Endothelial cell of umbilical vein (primary cell): ENCODE results near the gene DNAH10. TPM values are rescaled to one million over a fixed set of nuclear protein-coding genes. Genes with fewer than 3 reads are reported as not detected.

ENCODE experiments used
- BruUV-seq: library from RNA; stranded (reverse); fragments of 400-500 nt; replicated peaks from 2 replicates; lab custom pipeline; 2021; lab: Mats Ljungman, UMichigan
- CTCF ChIA-PET: fragments of 300-600, 350-600 bp; sonication (Branson Sonifier 250); formaldehyde crosslinking; loops from one replicate; lab custom pipeline; 2021; ENCODE audit warnings: antibody characterized with exemption, inconsistent platforms; lab: Charles Lee
- POLR2A ChIA-PET: fragments of 300-600, 350-600 bp; sonication (Branson Sonifier 250); formaldehyde crosslinking; loops from one replicate; lab custom pipeline; 2021; ENCODE audit warnings: antibody characterized with exemption, inconsistent platforms; lab: Charles Lee
- DNase-seq: peaks from one replicate; pipeline ENCODE4 v3.0.0-alpha.2; 2011; ENCODE audit warnings: low read depth, low spot score
- FAIRE-seq: peaks from 2 replicates; lab custom pipeline; 2011; peaks lifted over from hg19 to GRCh38; lab: Jason Lieb, UNC
- H2AFZ ChIP-seq: 2 replicates; pipeline ENCODE4 v1.6.0; 2012; ENCODE audit warnings: low read depth, low read length, control low read depth, inconsistent platforms
- H3K27ac ChIP-seq: 2 replicates; pipeline ENCODE4 v1.5.1; 2011; ENCODE audit warnings: low read depth, mild to moderate bottlenecking, control low read depth, low read length, moderate library complexity; ENCODE audit not compliant: insufficient read depth
- H3K27me3 ChIP-seq, 2 experiments: 2 replicates each; pipeline versions ENCODE4 v1.6.0 to v1.6.1; 2011; ENCODE audit warnings: low read length in 2 of 2, mixed read lengths in 1 of 2; ENCODE audit not compliant: control insufficient read depth in 2 of 2, insufficient read depth in 2 of 2
- H3K36me3 ChIP-seq, 2 experiments: 2 replicates in 1 of 2; 3 replicates in 1 of 2; pipeline ENCODE4 v1.5.1; 2011; ENCODE audit warnings: low read length in 2 of 2, mild to moderate bottlenecking in 1 of 2, moderate library complexity in 1 of 2; ENCODE audit not compliant: control insufficient read depth in 2 of 2, insufficient read depth in 2 of 2; ENCODE audit errors: extremely low read depth in 1 of 2
- H3K4me1 ChIP-seq: 3 replicates; pipeline ENCODE4 v1.5.1; 2011; ENCODE audit warnings: mild to moderate bottlenecking, low read length; ENCODE audit not compliant: control insufficient read depth, insufficient read depth; ENCODE audit errors: extremely low read depth
- H3K4me2 ChIP-seq: 2 replicates; pipeline ENCODE4 v1.6.1; 2011; ENCODE audit warnings: low read length, control low read depth, mixed read lengths; ENCODE audit not compliant: insufficient read depth
- H3K4me3 ChIP-seq, 3 experiments: fragments of 200-600 bp in 1 of 3; sonication (generic), shearing (Covaris generic) in 1 of 3; replicated peaks in 1 of 3; 2 replicates each; pipeline ENCODE4 v1.5.1; 2011 to 2016; ENCODE audit warnings: control low read depth in 3 of 3, low read length in 3 of 3, mild to moderate bottlenecking in 2 of 3, inconsistent platforms in 1 of 3, low read depth in 1 of 3, moderate library complexity in 1 of 3; ENCODE audit not compliant: insufficient read depth in 1 of 3
- H3K79me2 ChIP-seq: 2 replicates; pipeline ENCODE4 v1.6.0; 2012; ENCODE audit warnings: low read length, inconsistent platforms; ENCODE audit not compliant: control insufficient read depth, insufficient read depth
- H3K9ac ChIP-seq: replicated peaks from 2 replicates; pipeline ENCODE3; 2011; ENCODE audit warnings: low read length, control low read depth; ENCODE audit not compliant: insufficient read depth; ENCODE audit errors: extremely low read depth
- H3K9me1 ChIP-seq: replicated peaks from 3 replicates; pipeline ENCODE4 v1.6.0; 2011; ENCODE audit warnings: mild to moderate bottlenecking, low read length; ENCODE audit not compliant: control insufficient read depth, insufficient read depth; ENCODE audit errors: extremely low read depth
- H3K9me3 ChIP-seq: replicated peaks from 2 replicates; pipeline ENCODE4 v1.5.1; 2012; ENCODE audit warnings: low read length, inconsistent platforms; ENCODE audit not compliant: control insufficient read depth, insufficient read depth
- H4K20me1 ChIP-seq: replicated peaks from 2 replicates; pipeline ENCODE3; 2011; ENCODE audit warnings: mild to moderate bottlenecking, low read length; ENCODE audit not compliant: control insufficient read depth, insufficient read depth; ENCODE audit errors: extremely low read depth
- CTCF ChIP-seq, 2 donors: IDR thresholded peaks; 1 replicate in 1 of 2; 2 replicates in 1 of 2; pipeline ENCODE4 v1.5.1; 2011; ENCODE audit warnings: low read length in 2 of 2, mild to moderate bottlenecking in 2 of 2, moderate library complexity in 2 of 2, control low read depth in 1 of 2, inconsistent platforms in 1 of 2, low read depth in 1 of 2; ENCODE audit not compliant: insufficient read depth in 1 of 2; ENCODE audit errors: extremely low read depth in 1 of 2
- GATA2 ChIP-seq: IDR thresholded peaks from 2 replicates; pipeline ENCODE4 v1.7.0; 2011; ENCODE audit warnings: low read depth, mild to moderate bottlenecking, moderate library complexity, mixed read lengths, low read length; ENCODE audit not compliant: insufficient read length, insufficient read depth
- MAX ChIP-seq: IDR thresholded peaks from 2 replicates; pipeline ENCODE4 v1.6.1; 2011; ENCODE audit not compliant: insufficient read depth, insufficient read length
- MYC ChIP-seq: IDR thresholded peaks from one replicate; pipeline ENCODE4 v1.6.1; 2011; ENCODE audit warnings: mild to moderate bottlenecking, low read depth, low read length
- dilution Hi-C: fragments of 300-500 bp; cut with MboI; formaldehyde crosslinking; loops from one replicate; pipeline ENCODE4 v1.15.0; 2019; ENCODE audit warnings: low sequenced_read_pairs; ENCODE audit not compliant: extremely low pct_ligation_motif_present
- intact Hi-C: fragments of 100-400 bp; cut with micrococcal nuclease; formaldehyde crosslinking; loops from one replicate; pipeline ENCODE4 v1.10.0; 2022
- polyA plus RNA-seq, 4 experiments: library from polyadenylated mRNA; depleted of rRNA in 3 of 4; stranded (reverse) in 3 of 4; unstranded in 1 of 4; fragments of >200 nt; gene quantifications; 2 replicates each; pipeline versions ENCODE4 v1.2.1 to v1.2.3, GENCODE V29; 2011 to 2012; ENCODE audit warnings: missing spikeins in 1 of 4
- total RNA-seq: library from RNA; stranded (reverse); gene quantifications from 2 replicates; pipeline ENCODE4 v1.2.3, GENCODE V29; 2021

Gene DNAH10
- total and polyA plus RNA-seq, 2 donors (not counting 3 experiments of a cell fraction or from before 2014, with no cell fraction given) = 0.04 to 0.31 TPM

GRCh38 chr12:123892853-123893252 is 130.8 kb downstream of the DNAH10 start:
- TF ChIP-seq MAX = no peak
- TF ChIP-seq CTCF (IDR thresholded peaks at IDR 0.05; ENCODE audit: extremely low read depth in 1 of 2, insufficient read depth in 1 of 2, low read depth in 1 of 2, low read length in 2 of 2) = no peak

GRCh38 chr12:123893276-123893675 is 131.2 kb downstream of the DNAH10 start:
- Histone ChIP-seq H3K9me3 (no peaks in the 10 kb centered on the region), H3K27ac (no peak overlapping the region), H3K36me3 (no peaks in the 10 kb centered on the region), H3K27me3 (peaks cover 2 to 3% of the 10 kb centered on the region in 2 experiments), H3K9ac (no peak overlapping the region), H3K4me2 (no peak overlapping the region), H4K20me1 (no peaks in the 10 kb centered on the region), H2AFZ (no peak overlapping the region), H3K4me3 (no peak overlapping the region), H3K9me1 (no peaks in the 10 kb centered on the region), H3K4me1 (no peaks in the 10 kb centered on the region), H3K79me2 (no peaks in the 10 kb centered on the region)
- no TSS peak for BruUV-seq
- TF ChIP-seq GATA2 (no peak), MYC (no peak)
- dilution Hi-C loops = no loop called here
- no peak for FAIRE-seq
- intact Hi-C loops = no loop called here
- POLR2A ChIA-PET = no interaction called here
- CTCF ChIA-PET = interaction anchor here (1.6 kb wide), 1 partner anchor 13 kb away, joined by 4 read pairs; no protein-coding TSS in a partner anchor
- DNase-seq = no peak

More at GRCh38 chr12:123892853-123893252, 130.8 kb downstream of the DNAH10 start:
- dilution Hi-C loops = no loop called here
- no peak for DNase-seq
- Histone ChIP-seq H3K27ac (no peak overlapping the region), H3K79me2 (no peaks in the 10 kb centered on the region), H3K9ac (no peak overlapping the region), H3K9me1 (no peaks in the 10 kb centered on the region), H3K36me3 (no peaks in the 10 kb centered on the region), H3K4me1 (no peaks in the 10 kb centered on the region), H3K9me3 (no peaks in the 10 kb centered on the region), H3K4me2 (no peak overlapping the region), H2AFZ (no peak overlapping the region), H4K20me1 (no peaks in the 10 kb centered on the region), H3K27me3 (peaks cover 2 to 3% of the 10 kb centered on the region in 2 experiments), H3K4me3 (no peak overlapping the region)
- CTCF ChIA-PET = interaction anchor here (1.6 kb wide), 1 partner anchor 13 kb away, joined by 4 read pairs; no protein-coding TSS in a partner anchor
- BruUV-seq = no TSS peak
- no peak for FAIRE-seq
- POLR2A ChIA-PET = no interaction called here
- intact Hi-C loops = no loop called here
